GM12878 (cell line): ENCODE measurements around the gene MAST1. TPM values are rescaled to one million over a fixed set of nuclear protein-coding genes. Genes with fewer than 3 reads are reported as not detected.

ENCODE experiments used
- ATF2 ChIP-seq: IDR thresholded peaks from 2 replicates; pipeline ENCODE4 v1.6.1; 2012; ENCODE audit warnings: low read length, inconsistent platforms
- ATF3 ChIP-seq: IDR thresholded peaks from 2 replicates; pipeline ENCODE4 v1.6.1; 2011; ENCODE audit warnings: low read depth, mild to moderate bottlenecking, low read length, moderate library complexity, borderline replicate concordance; ENCODE audit errors: extremely low read depth
- BACH1 ChIP-seq: fragments of 450-650 bp; IDR thresholded peaks from 2 replicates; pipeline ENCODE4 v1.6.1; 2017; ENCODE audit warnings: mild to moderate bottlenecking, borderline replicate concordance
- CHD2 ChIP-seq: IDR thresholded peaks from 2 replicates; pipeline ENCODE4 v1.6.1; 2011; ENCODE audit warnings: low read depth, low read length, improper control_type of control experiment, borderline replicate concordance
- E2F8 ChIP-seq: fragments of 450-650 bp; IDR thresholded peaks from 2 replicates; pipeline ENCODE4 v1.6.1; 2018; ENCODE audit warnings: mild to moderate bottlenecking, low read depth, moderate library complexity; ENCODE audit not compliant: partially characterized antibody
- HDAC2 ChIP-seq: fragments of 200-600 bp; sonication (generic); IDR thresholded peaks from 2 replicates; pipeline ENCODE4 v1.6.1; 2017
- HSF1 ChIP-seq: fragments of 150-350 bp; IDR thresholded peaks from 2 replicates; pipeline ENCODE4 v1.6.1; 2014; ENCODE audit warnings: mild to moderate bottlenecking, low read depth, low read length
- KAT2A ChIP-seq: conservative IDR thresholded peaks from 2 replicates; pipeline ENCODE4 v1.6.1; 2011; ENCODE audit warnings: low read depth, low read length; ENCODE audit not compliant: control insufficient read depth
- KLF5 ChIP-seq: fragments of 450-650 bp; IDR thresholded peaks from 2 replicates; pipeline ENCODE4 v1.6.1; 2014; ENCODE audit warnings: mild to moderate bottlenecking; ENCODE audit not compliant: partially characterized antibody
- NR2C1 ChIP-seq: fragments of 450-650 bp; IDR thresholded peaks from 2 replicates; pipeline ENCODE4 v1.6.1; 2017; ENCODE audit warnings: antibody characterized with exemption, mild to moderate bottlenecking, moderate library complexity
- NR2C2 ChIP-seq: IDR thresholded peaks from 2 replicates; pipeline ENCODE4 v1.6.1; 2011; ENCODE audit warnings: borderline replicate concordance, low read depth; ENCODE audit not compliant: control insufficient read depth, insufficient read length
- PAX8 ChIP-seq: fragments of 450-650 bp; IDR thresholded peaks from 2 replicates; pipeline ENCODE4 v1.6.1; 2017; ENCODE audit warnings: mild to moderate bottlenecking, moderate library complexity
- POLR2A ChIP-seq: IDR thresholded peaks from 2 replicates; pipeline ENCODE4 v1.6.1; 2011; ENCODE audit warnings: low read depth, mild to moderate bottlenecking, low read length
- SIN3A ChIP-seq: IDR thresholded peaks from 2 replicates; pipeline ENCODE4 v1.6.1; 2012; ENCODE audit warnings: low read depth, low read length, improper control_type of control experiment
- SMARCA5 ChIP-seq: fragments of 450-650 bp; IDR thresholded peaks from 2 replicates; pipeline ENCODE4 v1.6.1; 2017; ENCODE audit warnings: mild to moderate bottlenecking
- SREBF2 ChIP-seq: IDR thresholded peaks from 2 replicates; pipeline ENCODE4 v1.6.1; 2012; ENCODE audit warnings: mild to moderate bottlenecking, low read length
- STAT1 ChIP-seq: fragments of 450-650 bp; conservative IDR thresholded peaks from 2 replicates; pipeline ENCODE4 v1.6.1; 2014; ENCODE audit warnings: antibody characterized with exemption, mild to moderate bottlenecking
- TCF12 ChIP-seq: IDR thresholded peaks from 2 replicates; pipeline ENCODE4 v1.6.1; 2011; ENCODE audit warnings: low read depth, mild to moderate bottlenecking, low read length
- USF2 ChIP-seq: IDR thresholded peaks from 2 replicates; pipeline ENCODE4 v1.6.1; 2011; ENCODE audit warnings: low read depth, low read length, improper control_type of control experiment, borderline replicate concordance
- polyA plus RNA-seq, 11 experiments: library from polyadenylated mRNA; depleted of rRNA in 4 of 11; unstranded in 6 of 11; stranded (reverse) in 5 of 11; fragments of >200 nt; fragmentation: Nextera tagmentation in 4 of 11; fragmentation: Illumina TruSeq in 1 of 11; extraction: Ambion mirVana in 4 of 11; extraction: Trizol in 1 of 11; gene quantifications; 1 replicate in 1 of 11; 2 replicates in 10 of 11; pipeline versions ENCODE4 v1.2.1 to v1.2.3, GENCODE V29; 2011 to 2016; ENCODE audit warnings: inconsistent platforms in 2 of 11, missing spikeins in 2 of 11, low read depth in 1 of 11
- total RNA-seq, 4 experiments: library from RNA; depleted of rRNA in 3 of 4; stranded (reverse); fragments of >200 nt in 3 of 4; fragmentation: Illumina TruSeq in 1 of 4; extraction: Trizol in 1 of 4; gene quantifications; 2 replicates each; pipeline versions ENCODE4 v1.2.1 to v1.2.3, GENCODE V29; 2013 to 2021

Gene MAST1
- total and polyA plus RNA-seq, 10 of the 15 experiments (the other 5 are each of a cell fraction or from before 2014, with no cell fraction given), result 0.08 to 0.79 (median 0.44) TPM; not detected in 1

- TF ChIP-seq CHD2 (0 out of 2 replicates have a peak, but pooled peaks have one; percentile 36), KAT2A (no peak), SIN3A (no peak), USF2 (peak; percentile 4), NR2C2 (no peak), TCF12 (no peak), POLR2A (no peak), BACH1 (peak; percentile 54), ATF3 (no peak), KLF5 (no peak), PAX8 (no peak), HDAC2 (no peak), ATF2 (no peak), SMARCA5 (peak; percentile 70; the same call in 1 of the 2 replicates), STAT1 (no peak; the same call in 1 of the 2 replicates), HSF1 (no peak), NR2C1 (no peak), SREBF2 (no peak), E2F8 (no peak)
Observed at GRCh38 chr19:12847159-12848139, 9.1 kb downstream of the MAST1 start (continued).
